Body of pancreas (tissue), 4 donors: ENCODE data around the gene ARHGEF17.

Source experiments
- CTCF ChIP-seq, 7 experiments: fragments of 450-650 bp in 4 of 7; fragments of 200-600 bp in 3 of 7; sonication (generic) in 3 of 7; IDR thresholded peaks; one replicate each; pipeline ENCODE4 v1.5.1; 2016 to 2019; ENCODE audit warnings: antibody characterized with exemption in 7 of 7
- POLR2A ChIP-seq, 3 donors: fragments of 450-650 bp; IDR thresholded peaks; one replicate each; pipeline ENCODE4 v1.6.1; 2016; ENCODE audit warnings: antibody characterized with exemption in 3 of 3, mild to moderate bottlenecking in 2 of 3

GRCh38 chr11:73288192-73288872 lies 19.7 kb upstream of the ARHGEF17 start:
- TF ChIP-seq POLR2A (IDR thresholded peaks at IDR 0.05) (no peak), CTCF (IDR thresholded peaks at IDR 0.05) (no peak)
